Measurements from ENCODE around the gene GNAL.
"Not testable (repeated sequence)": the region's sequence is repeated elsewhere in the genome, so short reads cannot be mapped to it uniquely, and the experiment has no call there.

The GNAL gene

GRCh38 chr18:11886577-11887110 lies 197.6 kb downstream of the GNAL start:
- H3K27me3 ChIP-seq, result no peaks in the 10 kb centered on the region
- intact Hi-C loops (cut with DNase I; ENCODE audit: low total_unique reads), result no loop called here
- H3K4me1 ChIP-seq, result no peaks in the 10 kb centered on the region
- no peak for TF ChIP-seq CTCF (IDR thresholded peaks at IDR 0.05)
- H3K4me3 ChIP-seq, result no peak overlapping the region
- DNase-seq, result peak in 1 of 2 donors; percentile 43
- peaks cover 64 to 84% (median 71%) of the 10 kb centered on the region in 3 donors for H3K36me3 ChIP-seq
- H3K27ac ChIP-seq, result no peak overlapping the region
- no peaks in the 10 kb centered on the region for H3K9me3 ChIP-seq

DNA sequence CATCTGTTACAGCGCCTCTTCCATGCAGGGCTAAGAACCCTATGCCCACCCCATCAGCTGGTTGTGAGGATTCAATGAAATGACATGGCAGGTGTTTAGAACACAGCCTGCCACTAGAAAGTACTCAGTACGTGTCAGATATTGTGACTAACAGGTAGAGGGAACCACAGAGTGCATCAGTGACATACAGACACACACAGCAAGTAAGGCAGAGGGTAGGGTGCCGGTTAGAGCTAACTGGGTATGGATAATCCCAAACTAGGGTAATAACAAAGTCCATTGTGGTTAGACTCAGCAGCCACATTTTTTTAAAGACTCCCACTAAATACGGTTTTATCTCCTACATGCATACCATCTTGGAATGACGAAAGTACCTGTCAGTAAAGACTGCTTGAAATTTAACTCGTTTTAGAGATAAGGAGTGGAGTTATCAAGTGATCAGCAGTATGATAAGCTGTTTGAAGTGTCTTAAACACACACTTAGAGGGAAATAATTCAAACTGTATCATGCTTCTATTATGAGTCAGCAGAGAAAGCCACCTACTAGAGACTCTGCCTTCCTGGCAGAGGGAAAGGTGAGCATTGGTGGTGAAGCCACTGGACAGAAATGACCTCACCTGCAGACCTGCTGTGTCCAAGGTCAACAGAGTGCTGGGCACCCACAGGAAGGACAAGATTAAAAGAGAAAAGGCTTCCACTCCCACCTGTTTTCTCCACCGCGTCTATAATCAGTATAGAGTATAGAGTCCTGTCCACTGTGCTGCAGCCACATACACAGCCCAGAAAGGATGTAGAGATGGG lies 198.5 kb downstream of the GNAL start:
- H3K36me3 ChIP-seq, result peaks cover 67 to 84% (median 71%) of the 10 kb centered on the region in 3 donors
- no peaks in the 10 kb centered on the region for H3K27me3 ChIP-seq
- no peaks in the 10 kb centered on the region for H3K9me3 ChIP-seq
- no peak for TF ChIP-seq CTCF (IDR thresholded peaks at IDR 0.05)
- DNase-seq, result peak in 1 of 2 donors; percentile 19
- H3K4me1 ChIP-seq, result no peaks in the 10 kb centered on the region
- intact Hi-C loops (cut with DNase I; ENCODE audit: low total_unique reads), result no loop called here
- H3K27ac ChIP-seq, result no peak overlapping the region
- H3K4me3 ChIP-seq, result no peak overlapping the region

GRCh38 chr18:11888726-11889125 lies 199.7 kb downstream of the GNAL start:
- H3K4me3 ChIP-seq, result no peak overlapping the region
- H3K27me3 ChIP-seq, result no peaks in the 10 kb centered on the region
- H3K36me3 ChIP-seq, result peaks cover 68 to 92% (median 78%) of the 10 kb centered on the region in 3 donors
- no peak overlapping the region for H3K27ac ChIP-seq
- H3K4me1 ChIP-seq, result no peaks in the 10 kb centered on the region
- H3K9me3 ChIP-seq, result no peaks in the 10 kb centered on the region
- DNase-seq, result no peak
- TF ChIP-seq CTCF (IDR thresholded peaks at IDR 0.05), result no peak
- intact Hi-C loops (cut with DNase I; ENCODE audit: low total_unique reads), result no loop called here

DNA sequence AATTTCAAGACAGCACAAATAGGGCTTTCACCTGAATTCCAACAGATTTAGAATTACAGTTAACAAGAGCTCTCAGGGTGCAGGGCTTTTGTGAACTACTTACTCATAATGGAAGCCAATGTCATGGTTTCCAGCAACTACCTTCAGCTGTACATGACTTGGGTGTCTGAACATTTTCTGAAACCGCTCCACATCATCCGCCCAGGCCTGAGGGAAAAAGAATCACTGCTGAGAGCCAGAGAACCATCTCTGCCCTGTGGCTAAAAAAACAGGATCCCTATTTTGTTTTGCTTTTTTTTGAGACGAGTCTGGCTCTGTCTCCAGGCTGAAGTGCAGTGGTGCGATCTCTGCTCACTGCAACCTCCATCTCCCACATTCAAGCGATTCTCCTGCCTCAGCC lies 200.2 kb downstream of the GNAL start:
- intact Hi-C loops (cut with DNase I; ENCODE audit: low total_unique reads), result no loop called here
- H3K36me3 ChIP-seq, result peaks cover 65 to 90% (median 73%) of the 10 kb centered on the region in 3 donors
- no peak for TF ChIP-seq CTCF (IDR thresholded peaks at IDR 0.05)
- H3K9me3 ChIP-seq, result no peaks in the 10 kb centered on the region
- no peak for DNase-seq
- no peaks in the 10 kb centered on the region for H3K27me3 ChIP-seq
- H3K4me3 ChIP-seq, result no peak overlapping the region
- no peak overlapping the region for H3K27ac ChIP-seq
- no peaks in the 10 kb centered on the region for H3K4me1 ChIP-seq

- Histone ChIP-seq H3K27me3 (no peaks in the 10 kb centered on the region), H3K9me3 (no peaks in the 10 kb centered on the region), H3K4me1 (no peaks in the 10 kb centered on the region), H3K36me3 (peaks cover 58 to 89% (median 68%) of the 10 kb centered on the region in 3 donors), H3K4me3 (no peak overlapping the region), H3K27ac (no peak overlapping the region)
- TF ChIP-seq CTCF (IDR thresholded peaks at IDR 0.05), result no peak
- intact Hi-C loops (cut with DNase I; ENCODE audit: low total_unique reads), result no loop called here
- DNase-seq, result peak in 1 of 2 donors; percentile 12
Observed at GRCh38 chr18:11891737-11892136, 202.7 kb downstream of the GNAL start.

GRCh38 chr18:11892438-11892837 lies 203.4 kb downstream of the GNAL start:
- H3K4me1 ChIP-seq; H3K27ac ChIP-seq; H3K27me3 ChIP-seq; H3K9me3 ChIP-seq; DNase-seq; H3K4me3 ChIP-seq; intact Hi-C loops (cut with DNase I; ENCODE audit: low total_unique reads): not testable (repeated sequence)
- peaks cover 55 to 83% (median 63%) of the 10 kb centered on the region in 3 donors for H3K36me3 ChIP-seq
